AG09319 (cell line): ENCODE results near the gene SNX3.

Source experiments
- DNase-seq: peaks from one replicate; pipeline ENCODE4 v3.0.0-alpha.2; 2010; ENCODE audit warnings: low read depth; ENCODE audit errors: extremely low read depth
- CTCF ChIP-seq: IDR thresholded peaks from 2 replicates; pipeline ENCODE4 v1.5.1; 2011; ENCODE audit warnings: low read depth, mild to moderate bottlenecking, inconsistent platforms, low read length, moderate library complexity

SNX3 gene

GRCh38 chr6:108207013-108207412 is 53.8 kb downstream of the SNX3 start:
- TF ChIP-seq CTCF = no peak
- DNase-seq = no peak

GRCh38 chr6:108203189-108204112 is 57.4 kb downstream of the SNX3 start:
- no peak for DNase-seq
- no peak for TF ChIP-seq CTCF

GRCh38 chr6:108200631-108201030 is 60.2 kb downstream of the SNX3 start:
- TF ChIP-seq CTCF = no peak
- DNase-seq = peak; percentile 41

GRCh38 chr6:108200186-108200585 is 60.7 kb downstream of the SNX3 start:
- no peak for DNase-seq

DNA sequence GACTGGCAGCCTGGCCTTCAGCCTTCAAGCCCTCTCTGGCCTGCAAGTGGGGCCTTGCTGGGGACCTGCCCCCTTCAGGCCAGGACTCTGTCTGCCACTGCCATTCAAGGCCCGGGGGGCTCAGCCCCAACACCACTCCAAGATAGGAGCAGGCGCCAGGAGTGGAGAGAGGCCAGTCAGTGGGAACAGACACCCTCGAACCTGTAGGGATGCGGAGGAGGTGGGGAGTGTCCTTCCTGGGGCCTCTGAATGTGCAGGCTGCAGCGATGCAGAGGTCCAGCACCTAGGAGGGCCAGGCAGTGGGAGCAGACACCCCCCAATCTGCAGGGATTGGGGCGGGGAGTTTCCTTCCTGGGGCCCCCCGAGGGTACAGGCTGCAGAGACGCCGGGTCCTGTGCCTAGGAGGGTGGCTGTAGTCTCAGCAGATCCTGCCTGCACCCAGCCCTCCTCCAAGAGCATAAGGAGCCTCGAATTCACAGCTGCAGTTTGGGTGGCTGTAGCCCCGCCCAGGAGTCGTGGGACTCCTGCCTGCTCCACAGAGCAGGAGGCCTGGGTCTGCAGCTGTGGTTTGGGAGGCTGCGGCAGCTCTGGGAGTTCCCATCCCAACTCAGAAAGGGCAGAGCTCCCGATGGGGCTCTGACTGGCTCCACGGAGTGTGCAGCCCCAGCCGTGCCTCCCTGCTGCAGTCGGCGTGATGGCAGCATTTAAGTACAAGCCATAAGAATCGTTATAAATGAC is 61.9 kb downstream of the SNX3 start:
- TF ChIP-seq CTCF = no peak

More at GRCh38 chr6:108200186-108200585, 60.7 kb downstream of the SNX3 start:
- TF ChIP-seq CTCF = no peak

DNA sequence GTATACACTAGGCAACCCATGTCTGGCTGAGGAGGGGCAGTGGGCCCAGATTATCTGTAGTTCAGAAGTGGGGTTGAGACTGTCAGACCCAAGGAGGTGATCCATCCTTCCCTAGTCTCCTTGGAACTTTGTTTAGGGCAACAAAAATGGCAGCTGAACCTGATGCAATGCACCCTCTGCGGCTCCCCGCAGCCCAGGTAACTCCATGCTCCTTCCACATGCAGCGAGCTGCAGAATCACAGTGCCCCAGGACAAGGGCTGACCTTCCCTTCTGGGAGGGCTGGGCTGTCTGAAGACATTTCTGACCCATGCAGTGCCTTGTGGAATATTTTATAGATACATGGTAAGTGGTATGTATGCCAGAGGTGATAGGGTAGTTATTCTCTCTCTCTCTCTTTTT is 65.6 kb downstream of the SNX3 start:
- no peak for TF ChIP-seq CTCF
- DNase-seq = no peak

More for the DNA sequence above, 61.9 kb downstream of the SNX3 start:
- no peak for DNase-seq

GRCh38 chr6:108194503-108194902 is 66.3 kb downstream of the SNX3 start:
- no peak for DNase-seq
- no peak for TF ChIP-seq CTCF
